ENCODE results near the gene AGPAT2. TPM values are rescaled to one million over a fixed set of nuclear protein-coding genes. Genes with fewer than 3 reads are reported as not detected.

AGPAT2 gene
- total RNA-seq, 1 donor from 2014 or later = 2.4 TPM

- peaks cover 2% of the 10 kb centered on the region for H3K27me3 Mint-ChIP-seq (ENCODE audit: insufficient read depth, low read depth)
- TF ChIP-seq CTCF (IDR thresholded peaks at IDR 0.05) (no peak), EZH2 (IDR thresholded peaks at IDR 0.05) (no peak), EZH2phosphoT487 (IDR thresholded peaks at IDR 0.05) (no peak)
- Histone ChIP-seq H3K4me1 (peaks cover 10% of the 10 kb centered on the region), H3K4me3 (no peak overlapping the region), H3K27me3 (peaks cover 21% of the 10 kb centered on the region), H3K9ac (no peak overlapping the region), H4K20me1 (ENCODE audit: low read depth) (no peaks in the 10 kb centered on the region), H3F3A (ENCODE audit: low read depth) (peaks cover 15% of the 10 kb centered on the region), H3K79me2 (ENCODE audit: low read depth) (no peaks in the 10 kb centered on the region), H3K9me3 (ENCODE audit: low read depth) (no peaks in the 10 kb centered on the region), H3K27ac (no peak overlapping the region), H3K4me2 (no peak overlapping the region), H2AFZ (replicated peaks) (no peak overlapping the region), H3K36me3 (no peaks in the 10 kb centered on the region)
- H3K27ac Mint-ChIP-seq = no peak overlapping the region
- DNase-seq (ENCODE audit: low spot score) = no peak
- H3K4me1 Mint-ChIP-seq = peaks cover 4% of the 10 kb centered on the region
- no peak overlapping the region for H3K4me3 Mint-ChIP-seq
- H3K36me3 Mint-ChIP-seq = no peaks in the 10 kb centered on the region
- no peaks in the 10 kb centered on the region for H3K9me3 Mint-ChIP-seq
These were observed 19.9 kb downstream of the AGPAT2 start for GRCh38 chr9:136667214-136667939.

GRCh38 chr9:136666372-136667213, 20.7 kb downstream of the AGPAT2 start:
- H4K20me1 ChIP-seq (ENCODE audit: low read depth) = no peaks in the 10 kb centered on the region
- TF ChIP-seq EZH2phosphoT487 (IDR thresholded peaks at IDR 0.05) = no peak
- TF ChIP-seq EZH2 (IDR thresholded peaks at IDR 0.05) = no peak
- TF ChIP-seq CTCF (IDR thresholded peaks at IDR 0.05) = no peak
- H2AFZ ChIP-seq (replicated peaks) = no peak overlapping the region
- H3K27me3 ChIP-seq = peaks cover 21% of the 10 kb centered on the region
- H3F3A ChIP-seq (ENCODE audit: low read depth) = peaks cover 15% of the 10 kb centered on the region
- Mint-ChIP-seq H3K9me3 (no peaks in the 10 kb centered on the region), H3K36me3 (no peaks in the 10 kb centered on the region), H3K4me1 (peaks cover 4% of the 10 kb centered on the region), H3K4me3 (peak overlapping the region; percentile 75), H3K27ac (no peak overlapping the region), H3K27me3 (ENCODE audit: insufficient read depth, low read depth) (peaks cover 2% of the 10 kb centered on the region)
- DNase-seq (ENCODE audit: low spot score) = peak; percentile 24
- H3K9ac ChIP-seq = no peak overlapping the region
- H3K9me3 ChIP-seq (ENCODE audit: low read depth) = no peaks in the 10 kb centered on the region
- no peaks in the 10 kb centered on the region for H3K36me3 ChIP-seq
- peaks cover 10% of the 10 kb centered on the region for H3K4me1 ChIP-seq
- H3K4me3 ChIP-seq = peak overlapping the region; percentile 53
- no peak overlapping the region for H3K27ac ChIP-seq
- no peaks in the 10 kb centered on the region for H3K79me2 ChIP-seq (ENCODE audit: low read depth)
- H3K4me2 ChIP-seq = peak overlapping the region; percentile 95

- peaks cover 15% of the 10 kb centered on the region for H3F3A ChIP-seq (ENCODE audit: low read depth)
- H3K4me3 Mint-ChIP-seq = no peak overlapping the region
These were observed 21.4 kb downstream of the AGPAT2 start for GRCh38 chr9:136665704-136666371.

More at GRCh38 chr9:136665704-136666371, 21.4 kb downstream of the AGPAT2 start:
- Histone ChIP-seq H2AFZ (replicated peaks) (no peak overlapping the region), H3K4me3 (peak overlapping the region; percentile 53), H3K36me3 (no peaks in the 10 kb centered on the region), H3K9me3 (ENCODE audit: low read depth) (no peaks in the 10 kb centered on the region), H3K27me3 (peaks cover 21% of the 10 kb centered on the region), H3K9ac (no peak overlapping the region), H3K4me2 (peak overlapping the region; percentile 95), H3K27ac (no peak overlapping the region), H4K20me1 (ENCODE audit: low read depth) (no peaks in the 10 kb centered on the region), H3K79me2 (ENCODE audit: low read depth) (no peaks in the 10 kb centered on the region), H3K4me1 (peaks cover 10% of the 10 kb centered on the region)
- Mint-ChIP-seq H3K36me3 (no peaks in the 10 kb centered on the region), H3K4me1 (peaks cover 4% of the 10 kb centered on the region), H3K9me3 (no peaks in the 10 kb centered on the region), H3K27me3 (ENCODE audit: insufficient read depth, low read depth) (peaks cover 2% of the 10 kb centered on the region), H3K27ac (no peak overlapping the region)
- TF ChIP-seq EZH2 (IDR thresholded peaks at IDR 0.05) = no peak
- TF ChIP-seq EZH2phosphoT487 (IDR thresholded peaks at IDR 0.05) = no peak
- TF ChIP-seq CTCF (IDR thresholded peaks at IDR 0.05) = no peak
- peak; percentile 70 for DNase-seq (ENCODE audit: low spot score)
